Neural cell (in vitro differentiated cells): Measurements from ENCODE around the gene MRPL10.

ENCODE experiments used
- CTCF ChIP-seq: fragments of 450-650 bp; IDR thresholded peaks from 2 replicates; pipeline ENCODE4 v1.5.1; 2014; ENCODE audit warnings: antibody characterized with exemption, mild to moderate bottlenecking, moderate library complexity; ENCODE audit not compliant: poor library complexity, severe bottlenecking
- POLR2AphosphoS5 ChIP-seq: IDR thresholded peaks from 2 replicates; pipeline ENCODE4 v1.6.1; 2012
- RAD21 ChIP-seq: fragments of 450-650 bp; conservative IDR thresholded peaks from 2 replicates; pipeline ENCODE4 v1.6.1; 2014; ENCODE audit warnings: antibody characterized with exemption, mild to moderate bottlenecking, moderate library complexity

DNA sequence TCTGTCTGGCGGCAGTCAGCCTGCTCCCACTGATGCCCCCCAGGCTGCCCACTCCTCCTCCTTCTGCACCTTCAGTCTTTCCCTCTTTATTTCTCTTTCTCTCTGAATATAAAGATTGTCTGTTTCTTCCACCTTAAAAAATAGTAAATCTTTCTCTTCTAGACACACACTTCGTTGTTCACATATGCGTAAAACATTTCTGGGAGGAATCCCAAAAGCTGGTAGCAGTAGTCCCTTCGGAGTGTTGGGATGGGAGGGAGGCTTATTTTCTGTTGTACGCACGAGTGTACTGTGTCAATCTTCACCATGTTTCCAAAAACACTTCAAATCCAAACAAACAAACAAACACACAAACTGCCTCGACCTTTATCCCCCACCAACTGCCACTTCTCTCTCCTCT is 19.6 kb downstream of the MRPL10 start:
- TF ChIP-seq CTCF (no peak), POLR2AphosphoS5 (no peak), RAD21 (no peak)
